SH-SY5Y (cell line): ENCODE results near the gene DERA.

ENCODE experiments used
- GATA2 ChIP-seq: IDR thresholded peaks from 2 replicates; pipeline ENCODE4 v1.6.1; 2011; ENCODE audit warnings: mild to moderate bottlenecking, low read depth, low read length
- GATA3 ChIP-seq: IDR thresholded peaks from 2 replicates; pipeline ENCODE4 v1.6.1; 2011; ENCODE audit warnings: low read depth, mild to moderate bottlenecking, low read length, moderate library complexity

DNA sequence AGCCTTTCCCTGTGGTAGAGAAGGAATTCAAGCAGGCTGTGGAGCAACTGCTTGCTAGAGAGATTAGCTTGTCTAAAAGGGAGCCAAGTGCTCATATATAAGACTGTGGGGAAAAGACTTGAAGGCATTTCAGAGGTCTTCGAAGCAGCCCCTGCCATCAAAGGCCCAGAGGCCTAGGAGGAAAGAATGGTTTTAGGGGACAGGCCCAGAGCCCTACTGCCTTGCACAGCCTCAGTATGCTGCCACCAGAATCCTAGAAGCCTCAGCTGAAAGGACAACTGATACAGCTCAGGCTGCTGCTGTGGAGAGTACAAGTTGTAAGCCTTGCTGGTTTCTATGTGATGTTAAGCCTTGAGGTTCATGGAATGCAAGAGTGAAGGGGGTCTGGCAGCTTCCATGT lies 109.9 kb downstream of the DERA start:
- TF ChIP-seq GATA2 (no peak), GATA3 (no peak)
